T-cell (primary cell): ENCODE results near the gene CAMK1D. TPM values are rescaled to one million over a fixed set of nuclear protein-coding genes. Genes with fewer than 3 reads are reported as not detected.

Source experiments
- ATAC-seq, 4 experiments: fragments of 200-7000 bp in 3 of 4; fragments of 150-1000 bp in 1 of 4; cut with Tn5 transposase; replicated peaks in 1 of 4; 1 replicate in 3 of 4; 2 replicates in 1 of 4; pipeline ENCODE4 v1.10.0; 2021; ENCODE audit warnings: moderate library complexity in 3 of 4, mild to moderate bottlenecking in 2 of 4, moderate number of reproducible peaks in 1 of 4
- CTCF ChIA-PET, 2 donors: fragments of 300-600 bp; sonication (Branson Sonifier 250); formaldehyde crosslinking; loops; one replicate each; lab custom pipeline; 2022; ENCODE audit warnings: antibody characterized with exemption in 2 of 2; lab: Charles Lee
- POLR2A ChIA-PET, 2 donors: fragments of 300-600 bp; sonication (Branson Sonifier 250); formaldehyde crosslinking; loops; one replicate each; lab custom pipeline; 2022; ENCODE audit warnings: antibody characterized with exemption in 2 of 2; lab: Charles Lee
- DNase-seq, 35 experiments: peaks; one replicate each; pipeline versions ENCODE4 v3.0.0 to v3.0.0-alpha.2; 2013 to 2023
- H3K27ac ChIP-seq: one replicate; pipeline ENCODE4 v1.5.1; 2013; ENCODE audit warnings: low read length
- H3K27me3 ChIP-seq, 2 experiments: replicated peaks in 1 of 2; 1 replicate in 1 of 2; 2 replicates in 1 of 2; pipeline versions ENCODE4 v1.6.1 to v1.7.0; 2013; ENCODE audit warnings: low read length in 1 of 2, mixed read lengths in 1 of 2; ENCODE audit not compliant: control insufficient read depth in 2 of 2, insufficient read depth in 2 of 2; ENCODE audit errors: extremely low read depth in 1 of 2
- H3K36me3 ChIP-seq, 2 donors: 1 replicate in 1 of 2; 2 replicates in 1 of 2; pipeline versions ENCODE4 v1.6.1 to v1.7.0; 2013; ENCODE audit warnings: low read length in 1 of 2; ENCODE audit not compliant: control insufficient read depth in 2 of 2, insufficient read depth in 1 of 2; ENCODE audit errors: extremely low read depth in 1 of 2
- H3K4me1 ChIP-seq, 2 experiments: 1 replicate in 1 of 2; 2 replicates in 1 of 2; pipeline versions ENCODE4 v1.6.1 to v1.7.0; 2013; ENCODE audit warnings: low read length in 2 of 2, mixed read lengths in 1 of 2; ENCODE audit not compliant: insufficient read depth in 2 of 2, control insufficient read depth in 1 of 2; ENCODE audit errors: extremely low read depth in 1 of 2
- H3K4me3 ChIP-seq, 2 donors: 1 replicate in 1 of 2; 2 replicates in 1 of 2; pipeline versions ENCODE4 v1.5.1 to v1.7.0; 2013; ENCODE audit warnings: mild to moderate bottlenecking in 2 of 2, low read length in 1 of 2, moderate library complexity in 1 of 2; ENCODE audit not compliant: control insufficient read depth in 1 of 2; ENCODE audit errors: extremely low read depth in 1 of 2
- H3K9me3 ChIP-seq: 2 replicates; pipeline ENCODE4 v1.7.0; 2013
- H3K27ac Mint-ChIP-seq, 2 donors: one replicate each; pipeline ENCODE4 v1.8.0; 2020 to 2021; ENCODE audit warnings: mild to moderate bottlenecking in 2 of 2, mixed read lengths in 2 of 2
- H3K27me3 Mint-ChIP-seq, 2 donors: one replicate each; pipeline ENCODE4 v1.8.0; 2021 to 2022; ENCODE audit warnings: mixed read lengths in 2 of 2
- H3K36me3 Mint-ChIP-seq: one replicate; pipeline ENCODE4 v1.8.0; 2021; ENCODE audit warnings: mixed read lengths
- H3K4me1 Mint-ChIP-seq, 3 donors: one replicate each; pipeline ENCODE4 v1.8.0; 2020 to 2022; ENCODE audit warnings: mixed read lengths in 3 of 3, mild to moderate bottlenecking in 1 of 3
- H3K4me3 Mint-ChIP-seq, 3 donors: one replicate each; pipeline ENCODE4 v1.8.0; 2020 to 2022; ENCODE audit warnings: mild to moderate bottlenecking in 3 of 3, mixed read lengths in 3 of 3, moderate library complexity in 3 of 3
- H3K9me3 Mint-ChIP-seq, 3 donors: one replicate each; pipeline ENCODE4 v1.8.0; 2020 to 2022; ENCODE audit warnings: mixed read lengths in 3 of 3
- WGBS: methylation state at CpG from one replicate; pipeline ENCODE4 v1.1.5; 2013; ENCODE audit warnings: missing lambda C conversion rate; ENCODE audit not compliant: insufficient coverage; 5-methylcytosine and 5-hydroxymethylcytosine counted together
- total RNA-seq, 35 experiments: library from RNA in 6 of 35; stranded (reverse) in 6 of 35; fragments of 120-200 nt in 1 of 35; gene quantifications; one replicate each; pipeline versions ENCODE4 v1.2.1 to v1.2.4 and lab custom pipeline; 2013 to 2026

The CAMK1D gene
- total RNA-seq, 5 donors from 2014 or later (not counting 1 experiment from before 2014, with no cell fraction given) = 16.8 to 31.3 (median 23.6) TPM

DNA sequence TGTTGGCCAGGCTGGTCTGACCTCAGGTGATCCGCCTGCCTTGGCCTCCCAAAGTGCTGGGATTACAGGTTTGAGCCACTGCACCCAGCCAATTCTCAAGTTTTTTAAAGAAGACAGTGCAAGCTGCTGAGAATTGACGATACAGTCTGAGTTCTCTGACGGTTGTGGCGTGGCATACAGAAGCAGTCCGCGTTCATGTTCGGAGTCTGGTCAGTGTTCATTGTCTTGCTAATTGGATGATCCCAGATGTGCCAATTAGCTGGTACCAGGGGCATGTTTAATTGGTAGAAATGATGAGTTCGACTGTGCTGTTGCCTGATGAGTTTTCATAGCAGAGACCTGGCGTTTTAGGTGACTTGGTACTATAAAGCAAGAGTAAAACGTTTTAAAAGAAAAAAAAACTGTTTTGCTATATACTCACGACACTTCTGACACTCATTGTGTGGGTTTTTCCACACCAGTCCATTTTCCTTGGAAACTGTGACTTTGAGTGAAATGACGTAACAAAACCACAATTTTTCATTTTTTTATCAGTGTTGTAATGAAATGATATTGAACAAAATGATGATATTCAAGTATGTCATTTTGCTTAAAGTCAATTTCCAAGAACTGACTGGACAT lies 32.3 kb downstream of the CAMK1D start:
- CTCF ChIA-PET = no interaction called here

DNA sequence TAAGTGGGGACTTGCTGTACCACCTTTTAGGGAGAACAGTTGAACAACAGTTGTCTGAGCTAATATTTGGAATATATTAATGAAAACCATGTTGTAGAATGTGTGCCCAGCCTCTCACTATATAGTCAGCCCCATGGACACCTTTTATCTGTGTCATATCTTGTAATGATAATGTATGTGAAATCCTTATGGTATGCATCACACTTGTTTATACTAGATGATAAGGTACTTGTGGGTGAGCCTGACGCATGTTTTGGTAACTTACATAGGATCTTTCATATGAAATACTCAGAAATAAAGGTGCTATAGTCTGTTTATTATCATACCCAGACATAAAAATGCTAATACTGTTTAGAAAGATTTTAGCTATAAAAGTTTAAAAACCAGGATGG lies 32.8 kb downstream of the CAMK1D start:
- Mint-ChIP-seq H3K27me3 (no peaks in the 10 kb centered on the region), H3K4me3 (no peak overlapping the region), H3K9me3 (peaks cover 0 to 19% (median 6%) of the 10 kb centered on the region in 3 donors), H3K36me3 (peaks cover 18% of the 10 kb centered on the region), H3K27ac (no peak overlapping the region), H3K4me1 (peaks cover 13 to 22% (median 15%) of the 10 kb centered on the region in 3 donors)
- DNase-seq = no peak
- H3K9me3 ChIP-seq = no peaks in the 10 kb centered on the region
- no CpG with 5 or more reads among the region's 1 CpG for WGBS
- no peaks in the 10 kb centered on the region for H3K27me3 ChIP-seq
- no peaks in the 10 kb centered on the region for H3K36me3 ChIP-seq
- ChIA-PET POLR2A (no interaction called here), CTCF (no interaction called here)
- no peak for ATAC-seq
- no peaks in the 10 kb centered on the region for H3K4me1 ChIP-seq
- H3K27ac ChIP-seq = no peak overlapping the region
- no peak overlapping the region for H3K4me3 ChIP-seq

More for the DNA sequence above, 32.3 kb downstream of the CAMK1D start:
- H3K27ac Mint-ChIP-seq = no peak overlapping the region
- DNase-seq = no peak
- no peak overlapping the region for H3K4me3 ChIP-seq
- no peaks in the 10 kb centered on the region for H3K27me3 ChIP-seq
- H3K4me1 Mint-ChIP-seq = peaks cover 15 to 22% (median 15%) of the 10 kb centered on the region in 3 donors
- H3K27me3 Mint-ChIP-seq = no peaks in the 10 kb centered on the region
- H3K27ac ChIP-seq = no peak overlapping the region
- WGBS = 96% methylated on average over 8 of the region's 12 CpGs
- H3K9me3 Mint-ChIP-seq = peaks cover 0 to 19% (median 6%) of the 10 kb centered on the region in 3 donors
- POLR2A ChIA-PET = no interaction called here
- no peak overlapping the region for H3K4me3 Mint-ChIP-seq
- no peaks in the 10 kb centered on the region for H3K9me3 ChIP-seq
- peaks cover 21% of the 10 kb centered on the region for H3K36me3 Mint-ChIP-seq
- no peaks in the 10 kb centered on the region for H3K4me1 ChIP-seq
- ATAC-seq = no peak
- H3K36me3 ChIP-seq = no peaks in the 10 kb centered on the region

DNA sequence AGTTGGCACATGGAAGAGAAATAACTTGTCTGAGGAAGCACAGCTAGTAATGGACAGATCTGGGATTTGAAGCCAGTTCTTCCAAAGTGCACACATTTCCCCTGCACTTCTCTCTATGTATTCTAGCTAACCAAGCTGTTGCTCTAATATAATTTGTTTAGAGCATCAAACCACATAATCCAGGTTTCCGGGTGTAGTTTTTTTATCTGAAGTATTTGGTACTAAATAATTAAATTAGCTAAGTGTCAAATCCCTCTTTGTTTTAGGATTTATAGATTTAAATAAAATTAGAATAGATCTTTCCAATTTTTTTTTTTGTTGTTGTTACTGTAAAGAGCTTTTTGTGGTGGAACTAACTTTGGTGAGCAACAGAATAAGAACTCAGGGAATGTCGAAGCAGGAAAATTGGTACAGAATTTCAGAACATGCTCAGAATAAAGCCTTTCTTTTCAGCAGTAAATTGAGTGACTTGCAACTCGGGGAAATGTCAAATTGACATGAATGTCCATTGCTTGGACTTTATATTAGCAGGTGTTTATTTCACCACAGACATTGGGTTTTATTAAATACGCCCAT lies 33.7 kb downstream of the CAMK1D start:
- 100% methylated on average over 1 of the region's 4 CpGs for WGBS
- DNase-seq (no peak), ATAC-seq (no peak)
- H3K27ac ChIP-seq = no peak overlapping the region
- Mint-ChIP-seq H3K27me3 (no peaks in the 10 kb centered on the region), H3K36me3 (peaks cover 13% of the 10 kb centered on the region), H3K9me3 (peaks cover 0 to 19% (median 6%) of the 10 kb centered on the region in 3 donors), H3K27ac (no peak overlapping the region), H3K4me1 (peaks cover 15 to 22% (median 19%) of the 10 kb centered on the region in 3 donors), H3K4me3 (no peak overlapping the region)
- CTCF ChIA-PET = interaction anchor here in 1 of 2 donors (0.6 kb wide), 1 partner anchor 335 kb away, joined by 3 read pairs; no protein-coding TSS in a partner anchor
- no peaks in the 10 kb centered on the region for H3K9me3 ChIP-seq
- H3K36me3 ChIP-seq = no peaks in the 10 kb centered on the region
- POLR2A ChIA-PET = interaction anchor here in 1 of 2 donors (0.6 kb wide), 1 partner anchor 93 kb away, joined by 3 read pairs; no protein-coding TSS in a partner anchor
- H3K4me3 ChIP-seq = no peak overlapping the region
- no peaks in the 10 kb centered on the region for H3K27me3 ChIP-seq
- H3K4me1 ChIP-seq = peaks cover 0 to 3% of the 10 kb centered on the region in 2 experiments

DNA sequence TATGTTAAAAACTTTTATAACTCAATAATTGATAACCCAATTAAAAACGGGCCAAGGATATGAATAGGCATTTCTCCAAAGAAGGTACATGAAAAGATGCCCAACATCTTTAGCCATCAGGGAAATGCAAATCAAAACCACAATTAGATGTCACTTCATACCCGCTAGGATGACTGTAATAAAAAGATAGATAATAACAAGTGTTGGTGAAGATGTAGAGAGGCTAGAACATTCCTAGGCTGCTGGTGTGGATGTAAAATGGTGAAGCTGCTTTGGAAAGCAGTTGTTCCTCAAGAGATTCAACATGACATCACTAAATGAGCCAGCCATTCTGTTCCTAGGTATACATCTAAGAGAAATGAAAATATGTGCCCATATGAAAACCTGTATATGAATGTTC lies 35.6 kb downstream of the CAMK1D start:
- Histone ChIP-seq H3K36me3 (no peaks in the 10 kb centered on the region), H3K27ac (no peak overlapping the region), H3K4me3 (no peak overlapping the region), H3K27me3 (no peaks in the 10 kb centered on the region), H3K9me3 (no peaks in the 10 kb centered on the region), H3K4me1 (peaks cover 0 to 15% of the 10 kb centered on the region in 2 experiments)
- no peak overlapping the region for H3K27ac Mint-ChIP-seq
- DNase-seq (no peak), ATAC-seq (no peak)
- POLR2A ChIA-PET = no interaction called here
- H3K4me3 Mint-ChIP-seq = no peak overlapping the region
- H3K27me3 Mint-ChIP-seq = no peaks in the 10 kb centered on the region
- WGBS = no CpG with 5 or more reads among the region's 2 CpGs
- peaks cover 16% of the 10 kb centered on the region for H3K36me3 Mint-ChIP-seq
- CTCF ChIA-PET = no interaction called here
- peaks cover 26 to 38% (median 34%) of the 10 kb centered on the region in 3 donors for H3K4me1 Mint-ChIP-seq
- peaks cover 0 to 19% (median 6%) of the 10 kb centered on the region in 3 donors for H3K9me3 Mint-ChIP-seq

DNA sequence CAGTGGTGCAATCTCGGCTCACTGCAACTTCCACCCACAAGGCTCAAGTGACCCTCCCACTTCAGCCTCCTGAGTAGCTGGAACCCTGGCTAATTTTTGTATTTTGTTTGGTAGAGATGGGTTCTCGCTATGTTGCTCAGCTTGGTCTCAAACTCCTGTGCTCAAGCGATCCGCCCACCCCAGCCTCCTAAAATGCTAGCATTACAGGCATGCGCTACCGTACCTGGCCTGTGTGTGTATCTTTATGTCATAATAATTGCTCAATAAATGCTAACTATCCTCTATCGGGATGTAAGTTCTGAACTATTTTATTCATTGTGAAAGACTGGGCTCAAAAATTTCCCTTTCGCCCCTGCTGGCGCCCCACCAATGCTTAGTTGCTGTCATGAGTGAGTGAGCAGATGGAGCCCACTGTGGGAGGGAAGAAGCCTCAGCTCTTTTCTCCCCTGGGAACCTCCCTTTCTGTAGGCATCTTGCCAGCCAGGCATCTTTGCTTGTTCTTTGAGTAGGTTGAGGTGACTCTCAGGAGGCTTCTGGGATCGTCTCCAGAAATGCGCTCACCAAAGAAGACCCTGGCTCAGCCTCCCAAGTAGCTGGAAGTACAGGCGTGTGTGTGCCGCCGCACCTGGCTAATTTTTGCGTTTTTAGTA lies 38.3 kb downstream of the CAMK1D start:
- POLR2A ChIA-PET = no interaction called here
- H3K27ac Mint-ChIP-seq = no peak overlapping the region
- peaks cover 0 to 19% (median 6%) of the 10 kb centered on the region in 3 donors for H3K9me3 Mint-ChIP-seq
- peaks cover 38 to 48% (median 43%) of the 10 kb centered on the region in 3 donors for H3K4me1 Mint-ChIP-seq
- WGBS = 80% methylated on average over 1 of the region's 15 CpGs
- H3K4me1 ChIP-seq = peaks cover 0 to 19% of the 10 kb centered on the region in 2 experiments
- no peak overlapping the region for H3K4me3 Mint-ChIP-seq
- DNase-seq (no peak), ATAC-seq (no peak)
- CTCF ChIA-PET = interaction anchor here in 1 of 2 donors (0.6 kb wide), 1 partner anchor 394 kb away, joined by 3 read pairs; no protein-coding TSS in a partner anchor
- no peaks in the 10 kb centered on the region for H3K36me3 ChIP-seq
- no peaks in the 10 kb centered on the region for H3K27me3 ChIP-seq
- H3K36me3 Mint-ChIP-seq = peaks cover 13% of the 10 kb centered on the region
- no peaks in the 10 kb centered on the region for H3K9me3 ChIP-seq
- H3K27ac ChIP-seq = no peak overlapping the region
- H3K4me3 ChIP-seq = no peak overlapping the region
- H3K27me3 Mint-ChIP-seq = no peaks in the 10 kb centered on the region

DNA sequence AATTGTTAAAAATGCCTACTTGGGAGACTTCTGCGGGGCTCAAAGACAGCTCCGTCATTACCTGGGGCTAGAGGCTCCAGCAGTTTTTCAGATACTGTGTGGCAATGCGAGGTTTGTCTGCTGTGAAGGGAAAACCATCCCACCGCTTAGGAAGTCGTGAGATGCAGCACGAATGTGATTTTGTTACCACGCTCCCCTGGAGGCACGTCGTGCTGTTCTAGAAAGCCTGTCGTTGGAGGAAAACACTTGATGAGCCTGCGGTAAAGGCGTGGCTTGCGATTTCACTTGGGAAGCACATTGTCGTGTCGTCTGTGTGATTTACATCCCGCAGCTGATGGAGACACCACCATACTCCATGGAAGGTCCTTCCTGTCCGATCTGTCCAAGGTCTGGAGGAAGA lies 39.3 kb downstream of the CAMK1D start:
- no peaks in the 10 kb centered on the region for H3K9me3 ChIP-seq
- H3K36me3 ChIP-seq = no peaks in the 10 kb centered on the region
- Mint-ChIP-seq H3K36me3 (peaks cover 13% of the 10 kb centered on the region), H3K27ac (no peak overlapping the region), H3K4me3 (no peak overlapping the region), H3K27me3 (no peaks in the 10 kb centered on the region), H3K4me1 (peaks cover 41 to 52% (median 42%) of the 10 kb centered on the region in 3 donors), H3K9me3 (peaks cover 0 to 18% (median 6%) of the 10 kb centered on the region in 3 donors)
- no peak overlapping the region for H3K27ac ChIP-seq
- ATAC-seq = no peak
- ChIA-PET POLR2A (no interaction called here), CTCF (interaction anchor here in 1 of 2 donors (0.7 kb wide), 1 partner anchor 37 kb away, joined by 3 read pairs; no protein-coding TSS in a partner anchor)
- H3K27me3 ChIP-seq = no peaks in the 10 kb centered on the region
- H3K4me3 ChIP-seq = no peak overlapping the region
- DNase-seq = no peak
- 83% methylated on average over 16 of the region's 17 CpGs for WGBS
- peaks cover 0 to 19% of the 10 kb centered on the region in 2 experiments for H3K4me1 ChIP-seq
